ENCODE results near the gene NTN4. TPM values are rescaled to one million over a fixed set of nuclear protein-coding genes. Genes with fewer than 3 reads are reported as not detected.

The NTN4 gene
- total RNA-seq, 1 donor from 2014 or later = 63.9 TPM

DNA sequence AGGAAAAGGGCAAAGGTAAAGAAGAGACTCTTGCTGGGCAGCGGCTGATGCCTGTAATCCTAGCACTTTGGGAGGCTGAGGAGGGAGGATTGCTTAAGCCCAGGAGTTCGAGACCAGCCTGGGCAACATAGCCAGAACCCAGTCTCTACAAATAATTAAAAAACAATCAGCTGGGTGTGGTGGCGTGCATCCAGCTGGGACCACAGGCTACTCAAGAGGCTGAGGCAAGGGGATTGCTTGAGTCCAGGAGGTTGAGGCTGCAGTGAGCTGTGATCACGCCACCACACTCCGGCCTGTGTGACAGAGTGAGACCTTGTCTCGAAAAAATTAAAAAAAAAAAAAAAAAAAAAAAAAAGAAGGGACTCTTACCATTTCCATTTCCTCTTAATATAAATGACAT lies 138.9 kb downstream of the NTN4 start:
- Histone ChIP-seq H3K27me3 (no peaks in the 10 kb centered on the region), H3K27ac (no peak overlapping the region), H3K4me3 (no peak overlapping the region), H3K36me3 (no peaks in the 10 kb centered on the region), H3K4me1 (peaks cover 0 to 11% of the 10 kb centered on the region in 2 donors), H3K9me3 (no peaks in the 10 kb centered on the region)
- intact Hi-C loops (cut with DNase I) = no loop called here
- TF ChIP-seq, protein P1, sequence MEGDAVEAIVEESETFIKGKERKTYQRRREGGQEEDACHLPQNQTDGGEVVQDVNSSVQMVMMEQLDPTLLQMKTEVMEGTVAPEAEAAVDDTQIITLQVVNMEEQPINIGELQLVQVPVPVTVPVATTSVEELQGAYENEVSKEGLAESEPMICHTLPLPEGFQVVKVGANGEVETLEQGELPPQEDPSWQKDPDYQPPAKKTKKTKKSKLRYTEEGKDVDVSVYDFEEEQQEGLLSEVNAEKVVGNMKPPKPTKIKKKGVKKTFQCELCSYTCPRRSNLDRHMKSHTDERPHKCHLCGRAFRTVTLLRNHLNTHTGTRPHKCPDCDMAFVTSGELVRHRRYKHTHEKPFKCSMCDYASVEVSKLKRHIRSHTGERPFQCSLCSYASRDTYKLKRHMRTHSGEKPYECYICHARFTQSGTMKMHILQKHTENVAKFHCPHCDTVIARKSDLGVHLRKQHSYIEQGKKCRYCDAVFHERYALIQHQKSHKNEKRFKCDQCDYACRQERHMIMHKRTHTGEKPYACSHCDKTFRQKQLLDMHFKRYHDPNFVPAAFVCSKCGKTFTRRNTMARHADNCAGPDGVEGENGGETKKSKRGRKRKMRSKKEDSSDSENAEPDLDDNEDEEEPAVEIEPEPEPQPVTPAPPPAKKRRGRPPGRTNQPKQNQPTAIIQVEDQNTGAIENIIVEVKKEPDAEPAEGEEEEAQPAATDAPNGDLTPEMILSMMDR (IDR thresholded peaks at IDR 0.05) = no peak
- no peak for DNase-seq (ENCODE audit: low spot score in 2 of 2)

DNA sequence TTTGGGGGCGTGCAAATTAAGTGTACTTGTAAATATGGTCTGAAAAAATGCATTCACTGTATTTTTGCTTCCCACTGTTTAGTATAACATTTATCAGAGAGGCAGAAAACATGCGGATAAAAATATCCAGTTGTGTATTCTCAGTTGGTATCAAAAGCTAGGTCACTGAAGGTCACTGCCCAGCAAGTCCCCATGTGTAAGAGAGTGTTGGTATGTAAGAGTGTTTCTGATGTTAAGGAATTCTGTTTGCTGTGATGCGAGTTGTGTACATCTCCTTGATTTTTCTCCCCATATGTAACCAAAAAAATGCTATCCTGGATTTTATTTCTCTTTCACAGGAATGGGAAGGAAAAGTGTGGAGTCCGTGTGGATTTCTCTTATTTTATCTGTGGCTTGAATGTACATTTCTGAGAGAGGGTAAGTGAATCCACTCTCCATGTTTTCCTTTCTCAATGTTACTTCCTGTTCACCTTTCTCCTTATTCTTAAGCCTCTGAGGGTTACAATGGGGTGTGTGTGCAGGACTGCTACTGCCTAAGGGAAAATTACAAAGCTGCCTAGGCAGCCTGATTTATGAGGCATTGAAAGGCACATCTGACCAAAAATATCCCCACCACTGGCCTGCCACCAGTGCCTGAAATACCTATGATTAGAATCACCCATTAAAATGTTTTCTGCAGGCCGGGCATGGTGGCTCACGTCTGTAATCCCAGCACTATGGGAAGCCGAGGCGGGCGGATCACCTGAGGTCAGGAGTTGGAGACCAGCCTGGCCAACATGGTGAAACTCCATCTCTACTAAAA lies 141.4 kb downstream of the NTN4 start:
- Histone ChIP-seq H3K9me3 (no peaks in the 10 kb centered on the region), H3K36me3 (no peaks in the 10 kb centered on the region), H3K4me1 (peaks cover 0 to 15% of the 10 kb centered on the region in 2 donors), H3K27me3 (no peaks in the 10 kb centered on the region), H3K27ac (no peak overlapping the region), H3K4me3 (no peak overlapping the region)
- intact Hi-C loops (cut with DNase I) = no loop called here
- TF ChIP-seq, protein P1 (IDR thresholded peaks at IDR 0.05) = no peak
- peak in 1 of 2 donors; percentile 71 for DNase-seq (ENCODE audit: low spot score in 2 of 2)

DNA sequence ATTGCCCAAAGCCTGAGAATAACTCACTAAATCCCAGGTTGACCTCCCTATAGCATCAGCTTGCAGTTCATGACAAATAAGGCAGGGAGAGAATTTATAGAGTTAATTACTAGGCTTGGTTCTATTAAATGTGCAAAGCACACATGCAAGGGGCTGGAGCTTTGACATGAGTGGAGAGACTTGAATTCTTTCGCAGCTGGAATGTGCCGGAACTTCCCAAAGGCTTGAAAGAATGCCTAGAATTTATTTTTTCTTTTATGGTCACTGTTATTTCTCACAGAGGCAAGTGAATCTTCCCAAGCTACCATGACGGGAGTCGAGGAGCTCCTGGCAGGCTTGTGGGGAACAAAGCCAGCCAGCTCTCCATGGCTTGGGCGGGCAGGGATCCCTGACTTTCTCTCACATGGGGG lies 143.8 kb downstream of the NTN4 start:
- intact Hi-C loops (cut with DNase I) = no loop called here
- Histone ChIP-seq H3K4me1 (peaks cover 0 to 6% of the 10 kb centered on the region in 2 donors), H3K27me3 (no peaks in the 10 kb centered on the region), H3K9me3 (no peaks in the 10 kb centered on the region), H3K4me3 (peak overlapping the region; percentile 17 to 50), H3K36me3 (no peaks in the 10 kb centered on the region), H3K27ac (no peak overlapping the region)
- no peak for DNase-seq (ENCODE audit: low spot score in 2 of 2)
- TF ChIP-seq, protein P1 (IDR thresholded peaks at IDR 0.05) = no peak

DNA sequence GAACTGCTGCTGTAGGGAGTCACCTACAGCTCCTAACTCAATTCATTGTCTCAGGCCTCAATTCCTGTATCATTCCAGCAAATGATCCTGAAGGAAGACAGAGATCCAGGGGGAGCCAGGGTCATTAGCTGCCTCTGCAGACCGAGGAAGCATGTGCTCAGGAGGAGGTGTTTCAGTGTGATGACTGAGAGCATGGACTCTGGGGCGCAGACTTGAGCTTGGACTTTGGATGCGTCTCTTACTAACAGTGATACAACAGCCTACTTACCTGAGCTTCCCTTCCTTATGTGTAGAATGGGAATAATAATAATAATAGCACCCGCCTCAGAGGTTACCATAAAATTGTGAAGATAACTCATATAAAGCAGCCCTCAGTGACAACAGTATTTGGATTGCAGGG lies 147.3 kb downstream of the NTN4 start:
- H3K36me3 ChIP-seq = no peaks in the 10 kb centered on the region
- TF ChIP-seq, protein P1 (IDR thresholded peaks at IDR 0.05) = no peak
- H3K27me3 ChIP-seq = no peaks in the 10 kb centered on the region
- no peak for DNase-seq (ENCODE audit: low spot score in 2 of 2)
- H3K9me3 ChIP-seq = no peaks in the 10 kb centered on the region
- H3K27ac ChIP-seq = no peak overlapping the region
- intact Hi-C loops (cut with DNase I) = no loop called here
- no peak overlapping the region for H3K4me3 ChIP-seq
- H3K4me1 ChIP-seq = peaks cover 0 to 6% of the 10 kb centered on the region in 2 donors

GRCh38 chr12:95642583-95642982 lies 148.0 kb downstream of the NTN4 start:
- Histone ChIP-seq H3K36me3 (no peaks in the 10 kb centered on the region), H3K4me1 (peaks cover 0 to 6% of the 10 kb centered on the region in 2 donors), H3K27me3 (no peaks in the 10 kb centered on the region), H3K9me3 (no peaks in the 10 kb centered on the region), H3K27ac (no peak overlapping the region), H3K4me3 (no peak overlapping the region)
- intact Hi-C loops (cut with DNase I) = no loop called here
- no peak for DNase-seq (ENCODE audit: low spot score in 2 of 2)
- TF ChIP-seq, protein P1 (IDR thresholded peaks at IDR 0.05) = no peak
